ENCODE results near the gene ME3. TPM values are rescaled to one million over a fixed set of nuclear protein-coding genes. Genes with fewer than 3 reads are reported as not detected.
A peak's percentile ranks its signal among the peaks of the same experiment; 100 is the strongest.

The ME3 gene
- total and polyA plus RNA-seq, 4 donors: 1.4 to 7.2 (median 2.3) TPM

- TF ChIP-seq REST (IDR thresholded peaks at IDR 0.05) (no peak), ZBTB33 (IDR thresholded peaks at IDR 0.05) (no peak), NR2F2 (IDR thresholded peaks at IDR 0.05) (peak; percentile 45), YY1 (IDR thresholded peaks at IDR 0.05) (no peak), JUND (IDR thresholded peaks at IDR 0.05) (peak; percentile 14 to 38), ATF3 (IDR thresholded peaks at IDR 0.05) (no peak), HNF4A (conservative IDR thresholded peaks at IDR 0.05) (no peak), TAF1 (conservative IDR thresholded peaks at IDR 0.05) (no peak)
These were observed 94.5 kb downstream of the ME3 start (continued) for GRCh38 chr11:86577644-86578636.

GRCh38 chr11:86576946-86577624 lies 95.3 kb downstream of the ME3 start:
- H3K27ac ChIP-seq (ENCODE audit: low read depth in 1 of 2, low read length in 2 of 2): no peak overlapping the region
- no peaks in the 10 kb centered on the region for H3K36me3 ChIP-seq (ENCODE audit: control insufficient read depth in 4 of 4, insufficient read depth in 3 of 4, low read depth in 1 of 4, low read length in 3 of 4)
- no peaks in the 10 kb centered on the region for H3K27me3 ChIP-seq (ENCODE audit: control insufficient read depth in 4 of 4, insufficient read depth in 4 of 4, low read length in 3 of 4)
- H3K9ac ChIP-seq (ENCODE audit: low read depth in 1 of 2, low read length in 2 of 2): no peak overlapping the region
- DNase-seq (ENCODE audit: low spot score): no peak
- H3K4me1 ChIP-seq (ENCODE audit: control insufficient read depth in 4 of 4, insufficient read depth in 4 of 4, low read length in 3 of 4): peaks cover 0 to 5% (median under 1%) of the 10 kb centered on the region in 4 donors
- H3K9me3 ChIP-seq (ENCODE audit: control insufficient read depth in 4 of 4, low read length in 3 of 4): no peaks in the 10 kb centered on the region
- WGBS: 95% methylated on average over 1 of the region's 1 CpG
- H3K4me3 ChIP-seq (ENCODE audit: low read depth in 1 of 3, low read length in 3 of 3): no peak overlapping the region
- no peak for TF ChIP-seq JUND (IDR thresholded peaks at IDR 0.05)
- TF ChIP-seq HNF4G (IDR thresholded peaks at IDR 0.05): no peak
- TF ChIP-seq TAF1 (conservative IDR thresholded peaks at IDR 0.05): no peak
- no peak for TF ChIP-seq MAX (IDR thresholded peaks at IDR 0.05)
- TF ChIP-seq ATF3 (IDR thresholded peaks at IDR 0.05): no peak
- no peak for TF ChIP-seq HNF4A (conservative IDR thresholded peaks at IDR 0.05)
- TF ChIP-seq NR2F2 (IDR thresholded peaks at IDR 0.05): no peak
- no peak for TF ChIP-seq RXRA (IDR thresholded peaks at IDR 0.05)
- no peak for TF ChIP-seq CTCF (IDR thresholded peaks at IDR 0.05; ENCODE audit: low read depth, low read length, missing input control)
- TF ChIP-seq ZBTB33 (IDR thresholded peaks at IDR 0.05): no peak
- no peak for TF ChIP-seq EGR1 (IDR thresholded peaks at IDR 0.05; ENCODE audit: low read depth in 2 of 2)
- no peak for TF ChIP-seq RAD21 (IDR thresholded peaks at IDR 0.05)
- no peak for TF ChIP-seq YY1 (IDR thresholded peaks at IDR 0.05)
- TF ChIP-seq REST (IDR thresholded peaks at IDR 0.05): no peak
- TF ChIP-seq FOXA2 (IDR thresholded peaks at IDR 0.05): no peak
- TF ChIP-seq FOXA1 (IDR thresholded peaks at IDR 0.05): no peak
- no peak for TF ChIP-seq SP1 (IDR thresholded peaks at IDR 0.05)

Data from liver (tissue), 9 donors.